Inflammatory macrophage treated with lipopolysaccharide for 1 hour (primary cell): ENCODE data around the gene TDRD10.
A peak's percentile ranks its signal among the peaks of the same experiment; 100 is the strongest.

Source experiments
- DNase-seq, 2 donors: peaks; one replicate each; pipeline ENCODE4 v3.0.0-alpha.2; 2020 to 2022

The TDRD10 gene

DNA sequence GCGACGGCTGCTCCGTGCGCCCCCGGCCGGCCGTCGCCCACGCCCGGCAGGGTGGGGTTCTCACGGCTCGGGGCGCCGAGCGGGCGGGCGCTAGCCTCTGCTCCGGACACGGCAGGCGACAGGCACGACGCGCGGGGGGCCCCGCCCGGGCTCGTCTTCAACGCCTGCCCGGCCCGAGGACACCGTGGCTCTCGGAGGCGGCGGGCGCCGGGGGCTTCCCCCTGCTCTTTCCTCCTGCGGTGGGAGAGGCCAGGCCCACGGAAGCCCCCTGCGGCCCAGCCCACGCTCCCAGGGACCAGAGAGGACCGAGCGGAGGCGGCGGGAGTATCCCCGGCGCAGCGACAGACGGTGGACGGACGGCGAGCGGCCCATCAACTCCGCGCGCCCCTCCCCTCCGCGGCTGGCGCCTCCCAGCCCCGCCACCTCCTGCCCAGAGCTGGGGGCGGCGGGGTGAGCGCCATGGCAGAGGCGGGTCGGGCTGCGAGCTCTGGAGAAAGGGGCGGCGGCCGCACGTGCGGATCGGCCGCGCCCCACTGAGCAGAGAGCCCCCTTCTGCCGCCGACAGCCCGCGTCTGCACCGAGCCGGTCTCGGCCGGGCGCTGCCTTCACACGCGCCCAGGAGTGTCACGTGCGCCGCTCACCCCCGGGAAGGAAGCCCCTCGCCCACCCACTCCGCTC lies at the start of gene TDRD10, which contains the start of gene SHE:
Gene TDRD10 (plus strand): TSS at position 154 of the 678 bp plus-strand sequence. CDS start 4,685 bp downstream, outside the sequence.
Gene SHE (minus strand): TSS at position 347 of the 678 bp plus-strand sequence. CDS start 386 bp downstream, outside the sequence.
- DNase-seq = no peak

DNA sequence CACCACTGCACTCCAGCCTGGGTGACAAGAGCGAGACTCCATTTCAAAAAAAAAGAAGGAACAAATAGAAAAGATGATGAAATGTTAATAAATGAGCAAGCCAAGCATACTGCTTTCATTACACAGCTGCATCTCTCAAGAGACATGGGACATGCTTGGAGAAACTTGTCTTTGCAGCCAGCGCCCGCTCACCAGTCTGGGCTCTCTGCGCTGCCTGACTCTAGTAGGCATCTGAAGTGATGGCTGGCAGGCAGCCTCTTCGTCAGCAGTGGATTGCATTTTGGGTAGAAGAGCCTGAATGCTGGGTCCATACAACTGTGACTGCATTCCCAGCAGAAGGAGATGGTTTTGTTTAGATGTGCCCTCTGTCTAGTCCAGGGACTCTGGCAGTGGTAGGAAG lies 48.9 kb upstream of the TDRD10 start:
- DNase-seq = peak in 1 of 2 donors; percentile 50

DNA sequence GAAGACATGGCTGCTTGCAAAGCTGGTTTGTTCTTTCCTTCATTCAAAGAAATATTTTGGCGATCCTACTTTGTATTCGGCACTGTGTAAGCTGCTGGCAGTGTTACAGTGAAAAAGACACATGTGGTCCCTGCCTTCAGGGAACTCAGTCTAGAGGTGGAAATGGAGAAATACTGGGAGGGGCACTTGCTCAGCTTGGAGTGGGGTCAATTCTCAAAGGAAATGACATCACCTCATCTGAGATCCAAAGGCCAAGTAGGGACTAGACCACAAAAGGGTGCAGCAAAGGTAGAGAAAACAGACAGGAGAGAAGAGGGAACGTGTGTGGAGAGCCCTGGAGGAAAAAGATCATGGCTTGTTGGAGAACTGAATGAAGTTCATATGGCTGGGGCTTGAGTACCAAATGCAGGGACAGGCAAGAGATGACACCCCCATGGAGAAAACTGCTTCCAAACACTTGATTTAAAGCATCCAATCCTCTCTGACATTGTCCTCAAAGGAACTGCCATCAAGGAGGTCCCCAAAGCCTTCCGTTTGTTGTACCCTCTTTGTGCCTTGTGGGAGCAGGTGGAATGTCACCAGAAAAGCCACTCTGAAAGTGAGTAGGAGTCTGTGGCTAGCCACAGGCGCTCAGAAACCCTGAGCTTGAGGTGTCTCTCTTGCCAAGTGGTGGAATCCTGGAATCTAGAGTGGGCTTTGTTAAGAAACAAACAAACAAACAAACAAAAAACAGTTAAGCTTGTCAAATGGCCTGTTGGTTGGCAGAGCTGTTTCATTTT lies 48.3 kb upstream of the TDRD10 start:
- peak; percentile 59 to 60 for DNase-seq

- DNase-seq = peak in 1 of 2 donors; percentile 61
Measured at GRCh38 chr1:154454386-154455120, 47.5 kb upstream of the TDRD10 start.

GRCh38 chr1:154456631-154457030 lies 45.4 kb upstream of the TDRD10 start:
- peak; percentile 62 to 81 for DNase-seq

GRCh38 chr1:154459080-154459479 lies 42.9 kb upstream of the TDRD10 start:
- no peak for DNase-seq

DNA sequence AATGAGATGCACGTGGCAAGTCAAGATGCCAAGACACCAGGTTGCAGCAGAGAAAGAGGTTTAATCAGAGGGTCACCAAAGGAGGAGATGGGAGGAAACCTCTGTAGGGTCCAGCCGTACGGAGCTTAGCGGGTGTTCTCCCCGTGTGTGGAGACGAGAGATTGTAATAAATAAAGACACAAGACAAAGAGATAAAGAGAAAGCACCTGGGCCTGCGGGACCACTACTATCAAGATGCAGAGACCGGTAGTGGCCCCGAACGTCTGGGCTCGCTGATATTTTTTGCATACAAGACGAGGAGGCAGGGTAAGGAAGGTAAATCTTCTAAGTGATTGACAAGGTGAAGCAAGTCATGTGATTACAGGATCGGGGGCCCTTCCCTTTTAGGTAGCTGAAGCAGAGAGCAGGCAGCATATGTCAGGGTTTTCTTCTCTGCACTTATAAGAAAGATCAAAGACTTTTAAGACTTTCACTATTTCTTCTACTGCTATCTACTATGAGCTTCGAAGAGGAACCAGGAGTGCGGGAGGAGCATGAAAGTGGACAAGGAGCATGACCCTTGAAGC lies 41.2 kb upstream of the TDRD10 start:
- no peak for DNase-seq

GRCh38 chr1:154463512-154463990 lies 38.5 kb upstream of the TDRD10 start:
- DNase-seq = peak; percentile 58 to 74

DNA sequence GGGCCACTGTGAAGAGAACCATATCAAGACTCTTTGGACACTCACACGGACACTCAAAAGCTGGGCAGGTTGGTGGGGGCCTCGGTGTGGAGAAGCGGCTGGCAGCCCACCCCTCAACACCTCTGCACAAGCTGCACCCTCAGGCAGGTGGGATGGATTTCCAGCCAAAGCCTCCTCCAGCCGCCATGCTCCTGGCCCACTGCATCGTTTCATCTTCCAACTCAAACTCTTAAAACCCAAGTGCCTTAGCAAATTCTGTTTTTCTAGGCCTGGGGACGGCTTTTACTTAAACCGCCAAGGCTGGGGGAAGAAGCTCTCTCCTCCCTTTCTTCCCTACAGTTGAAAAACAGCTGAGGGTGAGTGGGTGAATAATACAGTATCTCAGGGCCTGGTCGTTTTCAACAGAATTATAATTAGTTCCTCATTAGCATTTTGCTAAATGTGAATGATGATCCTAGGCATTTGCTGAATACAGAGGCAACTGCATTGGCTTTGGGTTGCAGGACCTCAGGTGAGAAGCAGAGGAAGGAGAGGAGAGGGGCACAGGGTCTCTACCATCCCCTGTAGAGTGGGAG lies 36.3 kb upstream of the TDRD10 start:
- DNase-seq = peak in 1 of 2 donors; percentile 38

- peak in 1 of 2 donors; percentile 31 for DNase-seq
Measured at GRCh38 chr1:154466206-154466605, 35.8 kb upstream of the TDRD10 start.

DNA sequence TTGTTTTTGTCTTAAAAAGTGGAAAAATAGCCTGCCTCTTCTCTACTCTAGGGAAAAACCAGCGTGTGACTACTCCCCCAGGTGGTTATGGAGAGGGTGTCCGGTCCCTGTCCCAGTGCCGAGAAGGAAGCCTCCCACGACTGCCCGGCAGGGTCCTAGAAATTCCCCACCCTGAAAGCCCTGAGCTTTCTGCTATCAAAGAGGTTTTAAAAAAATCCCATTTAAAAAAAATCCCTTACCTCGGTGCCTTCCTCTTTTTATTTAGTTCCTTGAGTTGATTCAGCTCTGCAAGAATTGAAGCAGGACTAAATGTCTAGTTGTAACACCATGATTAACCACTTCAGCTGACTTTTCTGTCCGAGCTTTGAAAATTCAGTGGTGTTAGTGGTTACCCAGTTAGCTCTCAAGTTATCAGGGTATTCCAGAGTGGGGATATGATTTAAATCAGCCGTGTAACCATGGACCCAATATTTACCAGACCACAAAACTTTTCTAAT lies 35.0 kb upstream of the TDRD10 start:
- peak; percentile 75 to 96 for DNase-seq

DNA sequence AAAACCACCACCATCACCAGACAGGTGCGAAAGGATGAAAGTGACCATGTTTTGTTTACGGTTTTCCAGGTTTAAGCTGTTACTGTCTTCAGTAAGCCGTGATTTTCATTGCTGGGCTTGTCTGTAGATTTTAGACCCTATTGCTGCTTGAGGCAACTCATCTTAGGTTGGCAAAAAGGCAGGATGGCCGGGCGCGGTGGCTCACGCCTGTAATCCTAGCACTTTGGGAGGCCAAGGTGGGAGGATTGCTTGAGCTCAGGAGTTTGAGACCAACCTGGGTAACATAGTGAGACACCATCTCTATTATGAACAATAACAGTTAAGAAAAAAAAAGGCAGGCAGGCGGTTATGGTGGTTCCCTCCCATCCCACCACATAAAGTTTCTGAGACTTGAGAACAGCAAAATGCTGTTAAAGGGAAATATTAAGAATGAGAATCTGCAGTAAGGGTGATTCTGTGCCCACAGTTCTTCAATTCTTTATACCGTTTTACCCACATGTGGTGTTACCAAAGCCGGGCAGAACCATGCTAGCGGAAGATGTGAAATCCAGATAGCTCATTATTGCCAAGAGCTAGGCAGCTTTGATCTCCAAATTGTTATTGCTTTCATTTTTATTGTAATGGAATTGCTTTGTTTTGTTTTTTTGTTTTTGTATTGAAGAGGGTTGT lies 34.5 kb upstream of the TDRD10 start:
- no peak for DNase-seq

- DNase-seq = no peak
Measured at GRCh38 chr1:154468535-154469250, 33.3 kb upstream of the TDRD10 start.

DNA sequence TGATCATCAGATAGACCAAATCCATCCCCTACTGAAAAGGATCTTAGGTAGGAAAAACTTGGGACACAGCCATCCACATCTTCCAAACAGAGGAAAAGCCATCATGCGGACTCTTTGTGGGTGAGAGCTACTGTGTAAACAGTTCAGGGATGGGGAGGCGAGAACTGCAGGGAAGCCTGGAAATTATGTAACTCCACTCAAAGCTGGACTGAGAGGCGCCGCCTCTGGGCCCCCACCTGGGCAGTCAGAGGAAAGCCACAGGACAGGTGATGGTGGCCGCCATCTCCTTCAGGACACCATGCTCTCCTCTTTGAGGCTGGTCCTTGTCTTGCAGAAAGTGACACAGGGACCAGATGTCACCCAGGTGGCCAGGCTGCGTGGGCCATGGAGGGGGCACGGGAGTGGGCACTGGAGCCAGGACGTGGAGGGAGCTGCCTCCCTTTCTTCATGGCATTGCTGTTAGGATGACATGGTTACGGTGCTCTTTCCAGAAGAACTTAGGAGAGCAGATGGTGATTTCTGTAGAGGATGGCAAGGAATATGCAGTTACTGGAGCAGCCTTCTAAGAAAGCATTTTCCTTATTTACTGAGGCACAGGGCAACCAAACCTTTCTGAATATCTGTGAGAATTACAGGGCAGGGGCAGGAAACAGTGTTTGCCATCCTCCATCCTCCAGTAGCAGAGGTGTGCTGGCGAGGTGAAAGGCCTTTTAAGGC lies 32.0 kb upstream of the TDRD10 start:
- DNase-seq = no peak

GRCh38 chr1:154471304-154471703 lies 30.7 kb upstream of the TDRD10 start:
- no peak for DNase-seq

- peak; percentile 55 to 74 for DNase-seq
Measured at GRCh38 chr1:154474802-154475201, 27.2 kb upstream of the TDRD10 start.

DNA sequence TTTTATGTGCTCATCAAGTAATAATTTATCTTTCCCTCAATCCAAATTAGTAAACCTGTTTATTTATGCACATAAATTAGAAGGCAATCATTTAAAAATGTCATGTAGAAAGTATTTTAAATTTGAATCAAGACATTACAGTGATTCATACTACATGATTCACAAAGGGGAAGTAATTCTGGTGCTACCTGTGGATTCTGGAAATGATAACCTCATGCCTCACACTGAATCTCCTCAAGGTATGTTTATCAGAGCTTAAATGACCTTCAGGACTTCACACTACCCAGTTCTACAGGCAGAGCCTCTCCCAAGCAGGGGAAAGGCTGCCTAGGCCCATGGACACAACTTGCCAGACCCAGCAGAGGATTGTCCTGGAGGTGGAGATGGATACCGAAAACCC lies 25.2 kb upstream of the TDRD10 start:
- no peak for DNase-seq

DNA sequence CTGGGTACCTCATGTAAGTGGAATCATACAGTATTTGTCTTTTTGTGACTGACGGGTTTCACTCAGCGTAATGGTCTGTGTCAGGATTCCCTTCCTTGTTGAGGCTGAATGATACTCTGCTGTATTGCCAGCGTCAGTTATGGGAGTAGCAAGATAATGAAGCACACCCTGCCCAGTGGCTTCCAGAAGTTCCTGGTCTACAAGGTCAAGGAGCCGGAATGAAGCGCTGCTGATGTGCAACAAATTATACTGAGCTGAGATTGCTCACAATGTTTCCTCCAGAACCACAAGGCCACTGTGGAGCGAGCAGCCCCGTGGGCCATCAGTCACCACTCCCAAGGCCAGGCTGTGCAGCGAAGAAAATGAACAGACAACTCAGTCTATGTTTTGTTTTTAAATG lies 24.0 kb upstream of the TDRD10 start:
- DNase-seq = no peak

- peak; percentile 77 to 85 for DNase-seq
Measured at GRCh38 chr1:154478639-154479038, 23.4 kb upstream of the TDRD10 start.

GRCh38 chr1:154479764-154480421 lies 22.1 kb upstream of the TDRD10 start:
- DNase-seq = peak; percentile 72 to 99
